Activated CD4-positive, CD25-positive, alpha-beta regulatory T cell treated with anti-CD3 and anti-CD28 coated beads, Interleukin-2, amount 50 U/mL, for 16 hours (primary cell): ENCODE data around the gene CCDC40.
A peak's percentile ranks its signal among the peaks of the same experiment; 100 is the strongest.

Source experiments
- DNase-seq: peaks from one replicate; pipeline ENCODE4 v3.0.0-alpha.2; 2020; ENCODE audit warnings: low read depth, low spot score

Gene CCDC40

DNA sequence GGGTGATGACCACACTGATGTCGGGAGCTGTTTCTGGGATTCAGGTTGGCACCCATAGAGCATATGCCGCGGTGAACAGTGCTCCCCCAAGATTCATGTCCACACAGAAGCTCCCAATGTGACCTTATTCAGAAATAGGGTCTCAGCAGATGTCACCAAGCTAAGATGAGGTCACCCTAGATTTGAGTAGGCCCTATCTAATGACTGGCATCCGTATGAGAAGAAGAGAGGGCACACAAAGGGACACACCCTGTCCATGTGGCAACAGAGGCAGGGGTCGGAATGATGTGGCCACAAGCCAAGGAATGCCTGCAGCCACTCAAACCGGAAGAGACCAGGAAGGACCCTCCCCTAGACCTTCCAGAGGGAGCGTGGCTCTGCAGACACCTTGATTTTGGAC is 36.3 kb upstream of the CCDC40 start:
- DNase-seq: no peak

DNA sequence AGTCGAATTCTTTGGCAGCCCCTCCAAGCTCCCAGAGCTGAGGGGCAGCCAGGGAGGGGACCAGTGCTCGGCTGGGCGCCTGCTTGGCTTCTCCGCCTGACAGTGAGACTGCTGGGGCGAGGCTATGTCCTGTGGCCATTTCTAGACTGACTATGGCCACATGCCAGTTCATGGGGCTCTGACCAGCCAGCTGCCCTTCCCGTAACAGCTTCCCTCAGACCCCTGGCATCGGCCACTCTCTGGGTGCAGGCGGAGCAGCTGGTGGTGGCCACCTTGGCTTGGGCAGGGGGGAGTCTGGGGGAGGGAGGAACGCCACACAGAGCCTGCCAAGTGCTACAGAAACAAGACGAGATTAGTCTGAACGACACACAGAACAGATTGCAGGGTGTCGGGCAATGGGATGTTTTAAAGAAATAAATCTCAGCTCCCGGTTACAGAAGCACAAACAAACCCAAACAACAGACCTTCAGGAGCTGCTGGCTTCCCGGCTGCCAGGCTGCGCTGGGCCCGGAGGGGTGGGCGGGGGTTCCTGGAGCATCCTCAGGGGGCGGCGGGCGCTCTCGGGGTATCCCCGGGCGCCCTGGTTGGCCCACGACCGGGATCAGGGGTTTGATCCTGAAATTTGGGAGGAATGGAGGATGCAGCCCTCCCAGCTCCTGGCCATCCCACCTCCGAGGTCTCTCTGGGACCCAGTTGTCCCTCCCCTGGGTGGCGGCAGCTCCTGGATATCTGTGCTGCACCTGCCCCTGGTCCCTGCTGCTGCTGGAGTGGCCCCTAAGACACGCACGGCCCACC is 35.3 kb upstream of the CCDC40 start:
- DNase-seq: no peak

DNA sequence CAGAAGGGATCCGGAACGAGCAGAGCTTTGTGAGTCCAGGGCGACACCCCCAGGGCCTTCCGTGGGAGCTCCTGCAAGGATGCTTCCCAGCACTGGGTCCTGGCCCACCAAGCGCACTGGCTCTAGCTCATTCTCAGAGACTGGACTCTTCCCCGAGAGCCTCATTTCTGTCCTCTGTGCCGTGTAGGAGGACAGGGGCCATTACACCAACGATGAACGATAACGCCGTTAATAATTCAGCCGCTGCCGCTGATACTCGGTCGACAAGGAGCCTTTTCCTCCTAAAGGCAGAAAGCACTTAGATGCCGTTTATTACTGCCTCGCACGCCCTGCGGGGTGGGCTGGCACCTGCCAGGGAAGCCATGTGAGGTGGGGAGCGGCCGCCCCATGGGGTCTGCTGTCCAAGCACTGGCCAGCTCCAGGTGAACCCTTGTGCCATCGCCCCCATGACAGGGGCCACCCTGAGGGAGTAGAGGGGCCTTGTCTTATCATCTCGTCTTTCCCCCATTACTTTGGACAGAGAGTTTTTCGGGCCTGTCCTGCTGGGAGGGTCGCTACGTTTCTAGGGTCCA is 34.3 kb upstream of the CCDC40 start:
- no peak for DNase-seq

DNA sequence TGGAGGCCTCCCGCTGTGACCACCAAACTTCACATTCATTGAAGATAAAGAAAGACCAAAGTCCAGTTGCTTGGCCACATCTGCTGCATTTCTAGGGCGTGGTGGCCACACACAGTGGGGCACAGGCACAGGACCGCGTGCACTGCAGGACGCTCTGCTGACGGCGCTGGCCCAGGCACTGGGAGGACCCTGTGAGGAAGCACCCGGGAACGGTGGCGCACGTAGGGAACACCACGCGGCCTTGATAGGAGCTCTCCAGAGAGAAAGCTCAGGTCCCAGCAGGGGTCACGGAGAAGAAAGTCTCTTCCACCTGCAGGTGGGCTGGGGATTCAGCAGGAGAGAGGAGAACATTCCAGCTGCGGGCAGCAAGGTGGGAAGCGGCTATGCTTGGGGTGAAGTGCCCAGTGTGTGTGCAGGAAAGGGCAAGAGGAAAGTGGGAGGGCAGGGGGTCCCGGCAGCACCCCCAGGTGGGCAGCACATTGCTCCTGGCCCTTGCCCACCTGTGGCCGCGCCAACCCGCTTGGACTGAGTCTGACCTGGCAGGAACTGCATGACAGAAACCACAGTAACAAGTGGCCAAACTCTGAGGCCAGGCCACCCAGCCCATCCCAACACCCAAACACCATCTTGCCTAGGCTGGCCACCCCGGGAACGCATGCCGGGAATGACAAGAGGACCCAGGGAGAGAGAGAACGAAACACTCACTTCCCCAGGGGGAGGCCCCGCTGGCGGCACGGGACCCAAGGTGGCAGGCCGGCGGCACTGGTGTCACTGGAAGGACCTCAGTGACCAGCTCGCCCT is 33.6 kb upstream of the CCDC40 start:
- no peak for DNase-seq

DNA sequence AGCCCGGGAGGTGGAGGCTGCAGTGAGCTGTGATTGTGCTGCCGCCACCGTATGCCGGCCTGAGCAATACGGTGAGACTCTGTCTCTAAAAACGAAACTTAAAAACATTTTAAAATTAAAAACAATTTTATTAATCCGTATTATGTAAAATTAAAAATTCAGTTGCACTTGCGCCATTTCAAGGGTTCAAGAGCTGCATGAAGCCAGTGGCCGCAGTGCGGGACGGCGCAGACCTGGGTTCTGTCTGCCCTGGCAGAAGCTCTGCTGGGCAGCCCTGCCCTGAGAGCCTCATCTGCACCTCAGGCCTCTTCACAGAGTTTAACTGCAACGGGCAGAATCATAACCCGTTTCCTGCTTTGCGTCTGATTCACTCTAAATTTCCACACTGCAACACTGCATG is 32.5 kb upstream of the CCDC40 start:
- no peak for DNase-seq

DNA sequence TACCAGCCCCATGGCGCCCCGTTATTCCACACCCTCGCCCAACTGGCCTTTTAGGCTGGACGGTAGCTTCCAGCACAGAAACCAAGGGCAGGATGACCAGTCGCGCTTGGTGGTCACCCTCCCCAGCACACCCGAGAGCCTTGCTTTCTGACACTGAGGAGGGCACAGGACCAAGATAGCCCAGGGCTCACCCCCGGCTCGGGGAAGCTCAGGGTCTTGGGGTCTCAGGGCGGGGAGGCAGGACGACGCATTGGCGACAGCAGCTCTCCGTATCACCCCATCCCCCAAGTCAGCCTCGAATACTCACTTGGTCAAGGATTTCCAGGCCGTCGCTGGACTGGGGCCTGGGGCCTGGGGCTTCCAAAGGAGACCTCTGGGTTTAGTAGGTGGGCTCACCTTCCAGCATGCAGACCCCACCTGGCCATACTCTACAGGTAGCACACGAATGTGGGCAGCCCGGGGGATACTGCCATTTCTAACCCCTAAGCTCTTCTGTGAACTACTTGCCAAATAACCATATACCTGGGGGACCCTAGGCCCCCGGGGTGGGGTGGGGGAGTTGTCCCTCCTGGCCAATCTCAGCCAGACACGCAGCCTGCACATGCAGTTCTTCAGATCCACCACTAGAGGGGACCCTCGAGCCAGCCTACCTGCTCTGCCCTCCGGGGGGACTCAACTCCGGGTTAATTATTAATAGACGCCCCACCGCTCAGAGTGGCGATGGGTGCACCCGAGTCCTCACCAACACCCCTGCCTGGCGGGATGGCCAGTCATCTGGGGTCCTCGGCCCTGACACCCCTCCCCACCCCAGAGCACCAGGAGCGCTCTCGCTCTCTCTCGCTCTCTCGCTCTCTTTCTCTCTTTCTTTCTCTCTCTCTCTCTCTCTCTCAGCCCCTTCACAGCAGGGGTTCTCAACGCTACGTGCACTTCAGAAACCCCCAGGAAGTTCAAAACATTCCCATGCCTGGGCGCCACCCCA is 30.8 kb upstream of the CCDC40 start:
- no peak for DNase-seq

DNA sequence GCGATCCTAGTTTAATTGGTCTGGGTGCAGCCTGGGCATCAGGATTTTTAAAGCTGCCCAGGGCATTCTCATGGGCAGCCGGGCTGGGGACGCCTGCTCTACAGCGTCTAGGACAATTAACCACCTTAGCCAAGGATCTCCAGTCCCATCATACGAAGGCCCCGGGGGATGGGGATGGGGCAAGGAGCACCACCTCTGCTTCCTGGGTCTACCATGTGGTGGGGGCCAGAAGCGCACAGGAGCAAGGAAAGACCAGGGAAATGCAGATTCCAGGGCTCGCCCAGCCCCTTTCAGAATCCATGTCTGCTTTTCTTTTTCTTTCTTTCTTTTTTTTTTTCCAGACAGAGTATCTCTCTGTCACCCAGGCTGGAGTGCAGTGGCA is 30.1 kb upstream of the CCDC40 start:
- DNase-seq: no peak

DNA sequence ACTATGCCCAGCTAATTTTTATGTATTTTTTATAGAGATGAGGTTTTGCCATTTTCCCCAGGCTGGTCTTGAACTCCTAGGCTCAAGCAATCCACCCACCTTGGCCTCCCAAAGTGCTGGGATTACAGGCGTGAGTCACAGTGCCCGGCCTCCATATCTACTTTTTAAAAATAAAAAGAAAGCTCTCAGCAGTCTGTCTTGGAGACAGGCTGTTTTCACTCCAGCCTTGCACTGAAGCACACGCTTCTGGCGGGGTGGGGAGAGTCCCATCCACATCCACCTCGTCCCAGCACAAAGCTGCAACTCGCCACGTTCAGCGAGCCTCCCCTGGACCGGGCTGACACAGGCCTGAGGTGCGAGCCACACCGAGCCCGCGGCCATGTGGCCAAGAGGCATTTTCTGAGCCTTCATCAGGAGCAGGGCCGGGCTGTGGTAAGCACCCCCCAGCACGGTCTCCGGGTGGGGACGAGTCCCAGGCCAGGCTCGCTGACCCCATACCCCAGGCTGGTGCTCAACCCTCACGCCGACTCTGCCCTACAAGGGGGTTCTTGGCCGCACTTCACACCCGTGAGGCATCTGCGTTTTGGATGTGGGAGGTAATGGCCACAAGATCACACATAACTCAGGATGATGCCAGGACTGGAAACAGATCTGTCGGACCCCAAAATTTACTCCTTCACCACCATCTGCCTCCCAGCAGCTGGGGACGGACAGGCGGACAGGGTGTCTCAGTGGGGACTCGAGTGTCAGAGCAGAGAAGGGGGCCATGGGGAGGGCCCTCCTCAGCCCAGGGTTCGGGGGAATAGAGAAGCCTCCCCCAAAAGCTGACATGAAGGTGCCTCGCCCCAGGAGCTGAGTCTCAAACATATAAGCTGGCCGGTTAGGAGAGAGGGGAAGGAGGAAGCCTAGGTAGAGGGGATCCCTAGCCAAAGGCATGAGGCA is 29.4 kb upstream of the CCDC40 start:
- no peak for DNase-seq

DNA sequence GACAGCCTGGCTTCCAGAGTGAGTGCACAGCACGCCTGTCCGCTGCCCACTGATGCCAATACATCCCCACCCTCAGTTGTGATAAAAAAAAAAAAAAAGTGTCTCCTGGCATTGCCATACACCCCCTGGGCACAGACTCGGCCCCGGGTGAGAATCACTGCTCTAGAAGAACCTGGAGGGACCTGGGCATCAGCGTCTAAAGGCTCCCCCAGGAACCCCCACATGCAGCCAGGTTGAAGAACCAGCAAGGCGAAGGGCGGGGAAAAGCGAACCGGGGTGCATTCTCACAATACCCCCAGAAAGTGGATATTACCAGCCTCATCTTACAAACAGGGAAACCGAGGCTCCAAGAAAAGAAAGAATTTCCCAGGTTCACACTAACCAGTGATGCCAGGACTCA is 28.5 kb upstream of the CCDC40 start:
- no peak for DNase-seq

DNA sequence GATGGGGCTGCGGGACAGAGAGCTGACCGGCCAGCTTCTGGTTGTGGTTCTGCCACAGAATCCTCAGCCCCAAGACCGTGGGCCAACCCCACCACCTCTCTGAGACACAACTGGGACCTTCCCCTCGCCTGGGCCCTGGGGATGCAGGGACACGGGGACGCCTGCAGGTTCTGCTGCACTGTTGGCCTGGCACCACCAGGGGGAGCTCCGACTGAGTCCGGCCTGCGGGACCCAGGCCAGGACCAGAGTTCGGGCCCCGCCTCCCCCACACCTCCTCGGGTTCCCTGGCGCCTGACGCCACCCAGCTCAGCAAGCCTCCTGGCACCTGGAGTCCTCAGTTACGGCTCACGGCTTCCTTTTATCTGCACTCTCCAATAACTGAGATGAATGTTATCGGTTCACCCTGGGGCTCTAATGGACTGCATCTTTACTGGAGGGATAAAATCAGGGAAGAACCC is 28.0 kb upstream of the CCDC40 start:
- DNase-seq: peak; percentile 57

DNA sequence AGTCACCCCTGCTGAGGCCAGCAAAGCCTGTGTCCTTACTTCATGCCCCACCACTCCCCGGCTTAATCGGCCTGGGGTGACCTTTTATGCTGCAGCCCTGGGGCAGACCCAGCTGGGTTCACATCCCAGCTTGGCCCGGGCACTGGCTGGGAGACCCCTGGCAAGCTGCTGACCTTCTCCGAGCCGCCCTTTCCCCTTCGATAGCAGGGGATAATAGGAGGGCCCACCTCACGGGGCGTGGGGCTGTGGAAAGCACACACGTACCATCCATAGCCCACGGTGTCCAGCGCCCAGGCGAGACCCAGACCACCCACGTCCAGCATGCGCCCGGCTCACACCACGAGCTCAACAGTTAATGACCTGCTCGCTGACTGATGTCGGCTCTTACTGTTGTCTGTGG is 27.6 kb upstream of the CCDC40 start:
- DNase-seq: no peak

DNA sequence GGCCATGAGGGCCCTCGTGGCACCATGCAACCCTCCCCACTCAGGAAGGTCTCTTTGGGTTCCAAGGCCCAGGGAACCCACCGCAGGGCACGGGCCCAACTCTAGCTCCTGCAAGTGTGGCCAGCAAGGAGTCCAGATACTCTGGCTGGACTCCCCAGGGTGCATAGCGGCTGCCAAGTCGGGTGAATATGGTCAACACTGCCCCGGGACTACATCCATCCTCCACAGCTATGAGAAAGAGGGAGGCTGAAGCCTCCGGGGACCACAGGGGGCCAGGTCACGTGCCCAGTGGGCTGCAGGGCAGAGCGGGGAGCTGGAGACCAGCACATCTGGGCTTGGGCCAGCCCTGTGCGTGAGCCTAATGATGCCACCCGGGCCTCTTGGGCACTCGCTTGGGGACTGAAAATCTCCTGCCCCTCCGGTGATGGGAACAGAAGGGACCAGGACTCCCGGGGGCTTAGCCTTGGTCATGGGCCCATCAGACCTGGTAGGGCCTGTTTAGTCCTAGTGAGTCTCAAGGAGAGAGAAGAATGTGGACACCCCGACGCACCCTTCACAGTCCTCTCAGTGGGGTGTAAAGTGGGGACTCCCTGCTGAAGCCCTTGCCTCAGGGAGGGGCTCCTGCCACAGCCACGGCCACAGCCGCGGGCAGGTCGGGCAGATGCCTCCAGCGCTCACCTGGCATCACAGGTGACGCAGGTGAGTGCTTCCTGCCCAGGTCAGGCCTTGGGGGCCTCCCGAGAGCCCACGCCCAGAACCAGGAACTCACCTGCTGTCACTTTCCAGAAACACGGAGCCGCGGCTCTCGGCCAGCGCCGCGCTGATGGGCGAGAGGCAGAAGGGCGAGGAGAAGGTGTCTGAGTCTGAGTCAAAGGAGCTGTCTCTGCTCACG is 26.8 kb upstream of the CCDC40 start:
- DNase-seq: no peak

DNA sequence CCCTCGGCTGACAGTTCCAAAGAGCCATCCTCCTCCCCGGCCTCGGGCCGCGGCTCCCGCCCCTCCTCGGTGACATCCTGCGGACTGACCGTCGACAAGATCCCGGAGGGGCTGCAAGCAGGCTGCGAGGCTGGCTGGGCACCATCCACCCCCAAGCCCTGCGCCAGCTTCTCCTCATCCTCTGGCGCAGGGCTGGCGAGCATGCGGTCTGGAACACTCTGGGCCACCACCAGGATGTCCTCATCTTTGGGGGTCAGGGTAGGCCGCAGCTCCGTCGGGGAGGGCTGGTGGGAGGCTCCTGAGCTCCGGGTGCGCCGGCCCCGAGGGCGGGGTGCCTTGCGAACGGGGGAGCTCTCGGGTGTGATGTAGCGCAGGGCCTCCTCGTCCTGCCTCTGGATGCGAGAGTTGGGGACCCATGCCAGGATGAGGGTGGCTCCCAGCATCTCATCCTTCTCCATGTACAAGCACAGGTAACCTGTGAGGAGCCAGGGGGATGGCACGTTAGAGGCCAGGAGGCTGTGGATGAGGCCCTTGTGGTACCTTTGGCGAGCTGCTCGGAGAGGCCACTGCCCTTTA is 26.1 kb upstream of the CCDC40 start:
- DNase-seq: no peak

DNA sequence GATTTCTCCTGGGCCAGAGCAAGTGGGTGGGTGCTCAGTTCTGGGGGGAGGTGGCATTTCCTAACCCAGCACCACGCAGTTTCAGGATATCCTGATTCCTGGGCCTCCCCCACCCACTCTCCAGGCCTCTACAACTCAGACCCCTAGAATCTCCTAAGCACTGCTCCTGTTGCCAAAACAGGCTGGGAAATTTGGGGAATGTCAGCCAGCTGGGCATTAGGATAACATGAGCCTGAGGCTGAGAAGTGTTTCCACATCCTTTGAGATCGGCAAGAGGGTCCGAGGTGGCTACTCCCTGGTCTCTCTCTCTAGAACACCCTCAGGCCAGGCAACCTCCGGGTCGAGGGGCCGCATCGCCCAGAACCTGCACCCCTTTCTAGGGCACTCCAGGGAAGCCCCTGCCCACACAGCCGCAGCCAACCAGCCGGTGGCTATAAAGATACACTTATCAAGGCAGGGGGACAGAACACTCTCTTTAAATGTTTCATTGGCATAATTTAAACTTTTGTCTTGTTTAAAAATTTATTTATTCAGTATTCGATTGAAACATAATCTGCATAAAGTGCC is 24.4 kb upstream of the CCDC40 start:
- no peak for DNase-seq

DNA sequence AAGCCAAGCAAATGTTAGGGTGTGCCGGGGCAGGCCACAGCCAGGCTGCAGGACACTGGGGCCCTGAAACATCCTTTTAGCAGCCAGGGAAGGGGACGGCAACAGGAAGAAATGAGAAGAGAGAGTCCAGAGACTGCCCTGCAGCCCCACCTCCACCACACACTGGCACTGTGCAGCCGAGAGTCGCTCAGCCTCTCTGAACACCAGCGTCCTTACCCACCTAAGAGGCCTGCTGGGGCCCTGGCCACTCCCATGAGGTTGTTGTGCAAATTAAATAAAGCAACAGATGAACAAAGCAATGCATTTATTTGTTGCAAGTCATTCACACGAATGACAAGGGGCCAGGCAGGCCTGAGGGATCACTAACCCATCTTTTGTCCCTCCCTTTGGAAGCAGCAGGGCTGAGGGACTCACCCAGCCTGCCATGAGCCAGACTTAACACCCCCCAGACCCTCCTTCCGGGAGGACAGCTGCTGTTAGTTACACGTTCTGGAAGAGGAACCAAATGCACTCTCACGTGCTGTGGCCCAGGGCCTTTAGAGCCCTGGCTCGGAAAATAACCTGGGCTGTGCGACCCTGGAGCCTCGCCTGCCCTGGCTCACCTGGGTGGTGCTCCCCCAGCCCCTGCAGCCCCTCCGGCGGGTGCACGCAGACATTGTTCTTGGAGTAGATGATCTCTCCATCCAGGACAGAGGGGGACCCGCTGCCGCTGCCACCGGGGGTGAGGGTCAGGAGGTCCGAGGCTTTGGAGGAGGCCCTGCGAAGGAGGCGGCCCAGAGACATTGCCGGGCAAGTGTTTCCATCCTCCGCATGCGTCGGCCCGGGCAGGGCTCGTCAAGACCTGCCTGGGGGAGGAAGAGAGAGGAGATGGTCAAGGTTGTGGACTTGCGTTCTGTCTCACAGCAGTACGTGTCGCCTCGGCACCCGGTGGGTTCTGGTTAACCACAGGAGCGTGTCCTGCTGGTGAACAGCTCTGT is 23.4 kb upstream of the CCDC40 start:
- DNase-seq: no peak

DNA sequence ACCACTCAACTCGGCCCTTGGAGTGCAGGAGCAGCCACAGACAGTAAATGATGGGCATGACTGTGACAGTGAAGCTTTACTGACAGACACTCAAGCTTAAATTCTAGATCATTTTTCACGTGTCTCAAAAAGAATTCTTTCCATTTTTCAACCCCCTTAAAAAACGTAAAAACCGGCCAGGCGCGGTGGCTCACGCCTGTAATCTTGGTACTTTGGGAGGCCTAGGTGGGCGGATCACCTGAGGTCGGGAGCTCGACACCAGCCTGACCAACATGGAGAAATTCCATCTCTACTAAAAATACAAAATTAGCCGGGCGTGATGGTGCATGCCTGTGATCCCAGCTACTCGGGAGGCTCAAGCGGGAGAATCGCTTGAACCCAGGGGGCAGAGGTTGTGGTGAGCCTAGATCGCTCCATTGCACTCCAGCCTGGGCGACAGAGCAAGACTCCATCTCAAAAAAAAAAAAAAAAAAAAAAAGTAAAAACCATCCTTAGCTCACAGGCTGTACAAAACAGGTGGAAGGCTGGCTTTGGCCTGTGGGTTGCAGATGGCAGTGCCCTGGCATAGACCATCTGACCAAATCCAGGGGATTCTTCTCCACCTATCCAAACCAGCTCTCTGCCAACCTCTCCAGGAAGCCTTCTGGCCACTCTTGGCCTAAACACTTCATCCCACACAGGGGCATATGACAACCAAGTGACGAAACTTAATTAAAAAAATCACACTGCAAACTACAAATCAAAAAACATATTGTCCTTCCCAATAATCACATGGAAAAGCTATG is 19.0 kb upstream of the CCDC40 start:
- DNase-seq: no peak
